HG03095 (cell line): ENCODE measurements around the gene INPP4B.
"Not testable (repeated sequence)": the region's sequence is repeated elsewhere in the genome, so short reads cannot be mapped to it uniquely, and the experiment has no call there.

ENCODE experiments used
- ATAC-seq: cut with Tn5 transposase; IDR thresholded peaks from one replicate; pipeline ENCODE4 v1.9.1; 2021; ENCODE audit warnings: moderate library complexity; ENCODE audit not compliant: unreplicated experiment

The INPP4B gene

DNA sequence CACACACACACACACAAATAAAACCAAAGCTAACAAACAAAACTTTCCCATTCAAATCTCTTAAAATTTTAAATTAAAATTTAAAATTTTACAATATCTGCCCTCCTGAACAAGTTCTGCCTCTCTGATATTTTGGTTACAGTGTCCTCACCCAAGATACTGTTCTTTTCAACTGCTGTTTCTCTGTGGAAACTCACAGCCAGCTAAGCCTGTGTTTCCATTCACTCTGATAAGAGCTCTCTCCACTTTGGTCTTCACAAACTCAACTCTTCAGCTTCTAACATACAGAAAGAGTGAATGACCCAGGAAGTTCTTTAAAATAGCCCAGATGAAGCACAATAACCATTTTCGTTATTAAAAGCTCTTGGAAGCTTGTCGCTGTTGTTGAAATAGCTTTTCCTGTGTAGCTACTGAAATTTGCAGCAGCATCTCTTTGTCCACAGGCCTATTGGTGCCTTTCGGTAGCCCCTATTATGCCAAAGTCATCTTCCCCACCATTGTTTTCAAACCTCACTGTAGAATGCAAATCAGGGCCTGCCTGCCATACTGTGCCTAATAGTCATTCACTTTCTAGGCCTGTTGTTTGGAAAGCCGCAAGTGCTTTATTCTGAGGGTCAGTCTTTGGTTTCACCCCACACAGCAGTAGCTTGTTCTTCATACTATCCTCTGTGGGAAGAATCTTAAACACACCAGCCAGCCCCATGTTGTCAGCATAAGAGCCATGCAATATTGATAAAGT, 19.4 kb downstream of the INPP4B start:
- no peak for ATAC-seq

DNA sequence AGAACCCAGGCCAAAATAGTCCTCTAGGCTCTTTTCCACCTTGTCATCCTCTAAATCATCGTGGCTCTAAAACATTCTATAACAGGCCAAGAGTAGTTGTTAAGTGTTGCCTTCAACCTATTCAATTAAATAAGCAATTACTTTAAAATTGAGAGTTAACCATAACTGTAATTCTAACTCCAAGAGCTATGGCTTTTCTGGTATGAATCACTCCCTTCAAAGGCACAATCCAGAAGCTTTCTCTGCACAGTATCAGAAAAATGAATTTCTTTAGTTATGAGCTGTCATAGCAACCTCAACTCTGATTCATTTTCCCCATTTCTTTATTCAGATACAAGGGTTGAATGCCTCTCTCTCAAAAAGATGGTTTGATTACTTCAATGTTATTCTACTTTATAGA, 21.7 kb downstream of the INPP4B start:
- ATAC-seq: no peak

DNA sequence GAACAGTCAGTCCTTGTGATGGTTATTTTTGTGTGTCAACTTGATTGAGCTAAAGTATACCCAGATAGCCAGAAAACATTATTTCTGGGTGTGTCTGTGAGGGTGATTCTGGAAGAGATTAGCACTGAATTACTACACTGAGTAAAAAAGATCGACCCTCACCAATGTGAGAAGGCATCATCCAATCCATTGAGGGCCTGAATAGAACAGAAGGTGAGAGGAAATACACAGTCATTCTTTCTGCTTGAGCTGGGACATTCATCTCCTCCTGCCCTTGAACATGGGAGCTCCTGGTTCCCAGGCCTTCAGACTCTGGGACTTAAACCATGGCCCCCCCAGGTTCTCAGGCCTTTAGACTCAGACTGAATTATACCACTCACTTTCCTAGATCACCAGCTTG, 22.3 kb downstream of the INPP4B start:
- ATAC-seq: no peak

DNA sequence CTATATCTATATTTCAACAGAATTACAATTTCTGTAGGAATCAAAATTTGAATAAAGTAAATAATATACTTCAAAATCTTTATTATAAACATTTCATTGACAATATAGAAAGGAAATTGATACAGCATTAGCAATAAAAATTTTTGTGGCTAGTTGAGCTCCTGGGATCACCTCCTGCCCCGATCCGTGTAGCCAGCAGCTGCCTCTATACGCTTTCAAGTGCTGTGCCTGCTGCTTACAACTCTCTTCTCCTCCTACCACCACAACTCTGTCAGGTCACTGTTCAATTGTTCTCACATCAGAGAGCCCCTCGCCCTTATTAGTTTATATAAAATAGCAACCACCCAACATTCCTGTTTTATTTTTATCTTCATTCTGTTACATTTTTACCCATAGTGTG, 27.6 kb downstream of the INPP4B start:
- no peak for ATAC-seq

DNA sequence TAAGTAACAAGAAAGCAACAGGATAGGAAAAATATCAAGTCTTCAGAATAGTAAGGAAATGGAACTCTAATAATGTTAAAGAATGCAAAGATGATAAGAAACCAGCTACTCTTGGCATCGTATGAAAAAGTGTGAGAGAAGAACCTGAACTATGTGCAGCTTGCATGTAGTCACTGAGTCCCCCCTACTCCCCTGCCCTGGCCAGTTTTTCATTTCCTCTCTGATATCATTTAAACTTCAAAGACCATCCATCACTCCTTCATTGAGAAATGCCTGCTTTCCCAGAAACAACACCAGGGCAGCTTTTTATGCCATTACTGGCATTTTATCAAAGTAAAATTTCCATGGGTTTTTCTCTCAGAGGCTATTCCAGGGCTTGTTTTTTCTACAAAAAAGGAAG, 28.1 kb downstream of the INPP4B start:
- ATAC-seq: no peak

DNA sequence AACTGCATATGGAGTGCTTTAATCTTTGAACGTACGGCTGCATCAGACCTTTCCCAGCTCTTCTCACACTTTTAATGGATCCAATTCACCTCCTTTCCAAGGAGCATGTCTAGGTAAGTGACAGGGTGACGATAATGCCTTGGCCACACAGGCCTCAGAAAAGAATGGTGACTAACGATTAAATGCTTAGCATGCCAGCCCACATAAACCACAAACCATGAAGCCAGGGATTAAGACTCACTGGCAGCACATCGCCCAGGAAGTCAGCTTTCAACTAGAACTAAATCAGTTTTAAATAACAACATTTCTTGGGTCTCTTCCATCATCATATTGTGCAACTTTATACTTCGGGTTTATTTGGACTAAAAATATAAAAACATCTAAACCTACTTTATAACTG, 28.7 kb downstream of the INPP4B start:
- ATAC-seq: no peak

DNA sequence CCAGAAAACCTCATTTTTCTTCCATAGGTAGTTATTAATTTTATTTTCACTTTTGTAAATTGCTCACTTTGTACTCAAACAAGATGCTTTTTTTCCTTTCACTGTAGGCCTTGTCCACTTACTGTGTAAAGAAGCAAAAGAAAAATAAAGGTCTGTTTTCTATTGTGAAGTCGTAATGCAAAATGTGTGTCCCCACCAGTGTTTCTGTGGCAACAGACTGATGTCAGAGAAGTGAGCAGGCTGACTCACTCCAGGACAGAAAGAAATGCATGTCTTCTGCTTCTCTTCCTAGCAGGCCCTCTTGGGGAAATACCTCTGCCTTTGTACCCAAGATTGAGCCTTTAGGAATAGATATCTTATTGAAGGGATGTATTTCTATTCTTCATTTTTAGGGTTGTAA, 30.3 kb downstream of the INPP4B start:
- no peak for ATAC-seq

DNA sequence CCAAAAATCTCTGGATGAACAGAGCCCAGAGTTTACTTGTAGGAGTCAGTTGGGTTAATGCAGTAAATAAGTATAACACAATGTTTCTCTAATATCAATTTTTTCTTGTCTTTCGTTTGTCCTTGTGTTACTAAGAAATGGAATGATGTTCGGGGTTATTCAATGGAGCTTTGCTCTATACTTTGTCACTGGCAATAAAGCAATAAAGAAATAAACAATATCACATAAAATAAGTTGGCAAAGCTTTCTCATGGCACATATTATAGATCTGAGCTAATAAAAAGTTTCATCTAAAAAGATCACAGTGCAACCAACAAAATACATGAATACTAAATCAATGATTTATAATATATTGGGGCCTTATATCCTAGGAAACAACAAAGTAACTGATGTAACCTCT, 32.7 kb downstream of the INPP4B start:
- ATAC-seq: no peak

DNA sequence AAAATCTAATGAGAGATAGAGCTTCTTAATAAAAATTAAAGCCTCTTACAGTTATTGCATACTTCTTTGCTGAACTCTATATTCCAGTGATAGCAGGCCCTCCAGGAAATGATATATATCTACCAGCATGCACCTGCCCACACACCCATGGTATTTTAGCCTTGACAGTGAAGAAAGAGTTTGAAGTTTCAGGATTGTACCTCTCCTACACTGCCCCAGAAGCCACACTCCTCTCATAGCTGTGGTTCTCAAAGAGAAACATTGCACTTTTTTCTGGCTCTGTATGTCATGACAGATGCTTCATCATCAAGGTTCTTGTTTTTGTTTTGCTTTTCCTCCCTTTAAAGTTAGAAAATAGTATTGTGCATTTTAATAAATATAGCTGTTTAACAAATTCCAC, 34.0 kb downstream of the INPP4B start:
- no peak for ATAC-seq

DNA sequence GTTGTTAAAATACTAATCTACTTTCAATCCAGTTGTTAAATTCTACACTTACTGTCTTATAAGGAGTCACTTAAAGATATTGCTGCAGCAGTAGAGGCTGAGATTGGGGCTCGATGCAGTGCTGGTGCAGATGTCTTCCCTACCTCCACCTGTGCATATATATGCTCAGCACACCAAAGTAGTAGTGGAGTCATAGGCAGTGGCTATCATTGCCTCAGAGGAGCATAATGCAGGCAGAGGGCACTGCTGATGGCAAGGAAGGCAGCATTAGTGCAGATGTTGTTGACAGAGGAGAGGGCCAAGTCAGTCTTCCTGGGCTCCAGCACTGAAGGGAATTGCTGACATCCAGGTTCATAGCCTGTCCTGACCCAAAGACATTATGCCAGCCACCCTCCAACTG, 35.1 kb downstream of the INPP4B start:
- no peak for ATAC-seq

DNA sequence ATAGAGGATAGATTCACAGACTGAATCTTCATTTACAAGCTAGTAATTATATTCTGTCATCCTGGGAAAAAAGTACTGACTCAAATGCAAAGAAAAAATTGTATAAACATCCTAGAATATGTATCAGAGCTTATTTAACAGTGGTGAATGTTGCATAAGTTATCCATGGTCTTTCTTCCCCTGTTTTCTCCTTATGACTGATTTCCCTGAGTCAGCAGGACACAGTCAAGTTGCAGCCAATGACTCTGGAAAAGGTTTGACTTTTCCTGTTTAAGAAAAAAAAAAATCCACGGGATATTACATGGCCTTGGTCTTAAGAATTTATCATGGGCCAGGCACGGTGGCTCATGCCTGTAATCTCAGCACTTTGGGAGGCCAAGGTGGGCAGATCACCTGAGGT, 36.5 kb downstream of the INPP4B start:
- no peak for ATAC-seq

DNA sequence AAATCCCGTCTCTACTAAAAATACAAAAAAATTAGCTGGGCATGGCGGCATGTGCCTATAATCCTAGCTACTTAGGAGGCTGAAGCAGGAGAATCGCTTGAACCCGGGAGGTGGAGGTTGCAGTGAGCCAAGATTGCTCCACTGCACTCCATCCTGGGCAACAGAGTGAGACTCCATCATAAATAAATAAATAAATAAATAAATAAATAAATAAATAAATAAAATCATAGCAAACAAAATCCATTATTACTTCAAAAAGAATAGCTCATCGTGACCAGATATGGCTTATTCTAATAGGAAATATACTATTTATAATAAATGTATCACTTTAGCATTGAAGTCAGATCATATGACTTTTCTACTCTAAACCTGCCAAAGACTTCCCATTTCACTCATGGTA, 42.2 kb downstream of the INPP4B start:
- ATAC-seq: not testable (repeated sequence)

DNA sequence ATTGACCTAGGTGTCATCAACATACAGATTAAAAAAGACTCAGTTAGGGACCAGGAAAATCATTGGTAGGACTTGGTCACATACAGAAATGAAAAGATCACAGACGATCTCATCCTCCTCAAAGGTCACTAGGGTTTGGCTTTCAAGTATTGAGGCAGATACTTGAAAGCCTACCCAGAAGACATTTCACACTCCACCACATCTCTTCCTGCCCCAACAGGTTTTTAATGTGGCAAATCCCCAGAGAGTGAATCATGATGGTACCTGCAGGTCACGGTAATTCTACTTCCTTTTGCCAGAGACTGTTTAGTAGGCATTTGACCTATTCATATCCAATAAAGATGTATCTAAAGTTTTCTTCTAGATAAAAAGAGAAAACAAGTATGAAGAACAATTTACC, 44.1 kb downstream of the INPP4B start:
- no peak for ATAC-seq

DNA sequence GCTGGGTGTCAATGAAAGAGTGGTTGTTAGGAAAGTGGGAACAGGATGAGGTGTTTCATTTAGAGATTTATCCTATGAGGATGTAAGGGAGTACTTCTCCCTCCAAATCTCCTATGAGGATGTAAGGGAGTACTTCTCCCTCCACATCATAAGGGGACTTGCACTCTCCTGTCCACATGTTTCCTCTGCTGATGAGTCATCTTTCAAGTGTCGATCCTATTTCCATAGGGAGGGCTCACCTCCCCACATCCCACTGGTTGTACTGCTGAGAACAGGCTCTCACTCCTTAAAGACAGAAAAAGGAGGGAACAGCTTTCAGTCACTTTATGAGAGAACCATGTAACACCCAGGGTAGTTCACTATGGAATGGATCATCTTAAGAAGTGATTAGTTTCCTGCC, 65.0 kb downstream of the INPP4B start:
- ATAC-seq: no peak

DNA sequence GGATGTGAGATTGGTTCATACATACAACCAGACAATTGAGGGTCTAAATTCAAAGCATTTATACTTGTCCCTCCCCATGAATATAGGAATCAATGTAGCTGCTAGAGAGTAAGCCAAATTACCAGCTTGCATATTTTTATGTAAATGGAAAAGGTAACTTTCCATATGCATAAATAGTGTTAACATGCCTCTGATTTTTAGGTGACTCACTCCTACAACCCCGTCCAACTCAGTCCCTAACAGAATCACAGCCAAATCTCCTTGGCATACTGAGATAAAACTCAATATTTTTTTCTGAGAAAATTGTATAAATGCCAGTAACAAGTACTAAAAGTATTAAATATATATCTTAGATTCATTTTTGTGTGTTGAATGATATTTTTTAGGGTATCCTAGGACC, 67.2 kb downstream of the INPP4B start:
- ATAC-seq: no peak

DNA sequence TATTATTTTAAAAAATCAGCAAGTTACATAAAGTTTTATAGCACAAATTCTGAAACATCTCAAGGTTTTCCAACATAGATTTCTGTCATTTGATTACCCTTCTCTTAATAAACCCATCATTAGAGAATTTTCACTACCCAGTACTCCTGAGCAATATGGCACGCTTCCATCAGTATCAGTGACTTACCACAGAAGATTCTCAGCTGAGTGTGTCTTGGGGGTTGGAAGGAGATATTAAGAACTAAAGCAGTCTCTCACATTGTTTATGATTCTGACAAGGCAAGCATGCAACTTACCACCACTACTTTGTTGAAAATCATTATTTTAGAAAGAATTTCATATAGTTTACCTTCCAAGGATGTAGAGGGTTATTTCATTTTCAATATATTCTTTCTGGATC, 67.7 kb downstream of the INPP4B start:
- no peak for ATAC-seq

DNA sequence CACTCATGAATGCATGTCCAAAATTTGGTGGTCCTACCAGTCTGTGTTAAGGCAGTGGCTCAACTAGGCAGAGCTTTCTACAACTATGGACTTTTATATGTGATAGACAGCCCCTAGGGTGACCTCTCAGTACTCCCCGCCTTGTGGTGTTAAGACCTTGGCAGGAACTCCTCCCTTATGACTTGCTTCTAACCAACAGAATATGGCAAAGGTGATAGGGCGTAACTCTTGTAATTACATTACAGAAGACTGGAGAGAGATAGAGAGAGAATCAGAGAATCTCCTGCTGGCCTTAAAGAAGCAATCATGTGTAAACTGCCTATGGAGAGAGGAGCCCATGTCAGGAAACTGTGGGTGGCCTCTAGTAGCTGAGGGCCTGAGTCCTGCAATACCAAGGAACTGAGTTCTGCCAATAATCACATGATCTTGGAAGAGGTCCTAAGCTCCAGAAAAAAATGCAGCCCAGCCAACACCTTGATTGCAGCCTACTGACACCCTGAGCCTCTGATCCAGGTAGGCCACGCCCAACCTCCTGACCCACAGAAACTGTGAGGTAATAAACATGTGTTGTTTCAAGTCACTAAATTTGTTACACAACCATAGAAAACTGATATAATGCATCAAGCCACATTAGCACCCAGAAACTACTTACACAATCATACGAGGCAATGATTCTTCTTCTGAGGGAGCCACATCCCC, 68.9 kb downstream of the INPP4B start:
- no peak for ATAC-seq

DNA sequence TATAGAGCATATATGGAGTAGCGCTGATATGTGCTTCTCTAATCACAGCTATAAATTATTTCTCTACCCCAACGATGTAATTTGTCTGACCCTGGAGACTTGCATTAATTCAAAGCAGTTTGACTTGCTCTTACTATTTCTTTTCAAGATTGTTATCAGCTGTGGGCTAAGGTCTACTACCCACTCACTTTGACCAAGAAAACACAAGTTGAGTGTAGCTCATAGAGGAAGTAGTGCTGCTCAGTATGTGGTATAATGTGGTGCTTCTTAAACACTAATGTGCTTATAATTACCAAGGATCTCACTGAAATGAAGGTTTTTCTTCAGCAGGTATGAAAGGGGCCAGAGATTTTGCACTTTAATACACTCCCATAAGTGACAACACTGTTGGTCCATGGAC, 70.1 kb downstream of the INPP4B start:
- ATAC-seq: no peak

DNA sequence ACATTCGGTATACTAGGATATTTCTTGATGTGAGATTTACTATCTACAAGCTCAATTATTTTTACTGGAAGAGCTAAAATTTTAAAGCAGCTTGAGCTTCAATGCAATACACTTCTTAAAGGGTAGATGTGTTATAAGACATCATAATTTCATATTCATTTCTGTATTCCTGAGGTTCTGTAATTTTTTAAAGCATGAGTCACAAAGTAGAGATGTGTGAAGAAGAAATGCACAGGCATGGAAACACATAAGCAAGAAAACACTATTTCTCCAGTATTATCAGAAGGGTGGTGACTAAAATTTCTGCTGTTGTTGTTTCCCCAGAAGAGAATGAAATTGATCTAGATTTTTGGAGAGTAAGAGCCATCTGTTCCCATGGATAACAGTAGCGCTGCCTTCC, 72.6 kb downstream of the INPP4B start:
- no peak for ATAC-seq

DNA sequence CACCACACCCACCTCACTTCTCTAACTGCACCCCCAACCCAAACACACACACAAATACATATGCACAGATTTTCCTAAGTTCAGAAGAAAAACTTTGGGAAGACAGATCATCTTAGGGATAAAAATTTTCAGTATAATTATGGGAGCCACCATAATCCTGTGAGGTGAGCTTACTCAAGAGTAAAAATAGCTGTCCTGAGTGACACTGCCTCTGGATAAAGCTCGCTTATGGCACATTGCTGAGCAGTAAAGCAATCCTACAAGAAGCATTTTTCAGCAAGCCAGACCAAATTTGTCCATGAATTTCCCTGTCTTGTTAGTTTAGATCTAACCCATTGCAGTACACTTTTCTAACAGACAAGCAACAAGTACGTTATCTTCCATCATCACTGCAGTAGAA, 83.8 kb downstream of the INPP4B start:
- no peak for ATAC-seq

DNA sequence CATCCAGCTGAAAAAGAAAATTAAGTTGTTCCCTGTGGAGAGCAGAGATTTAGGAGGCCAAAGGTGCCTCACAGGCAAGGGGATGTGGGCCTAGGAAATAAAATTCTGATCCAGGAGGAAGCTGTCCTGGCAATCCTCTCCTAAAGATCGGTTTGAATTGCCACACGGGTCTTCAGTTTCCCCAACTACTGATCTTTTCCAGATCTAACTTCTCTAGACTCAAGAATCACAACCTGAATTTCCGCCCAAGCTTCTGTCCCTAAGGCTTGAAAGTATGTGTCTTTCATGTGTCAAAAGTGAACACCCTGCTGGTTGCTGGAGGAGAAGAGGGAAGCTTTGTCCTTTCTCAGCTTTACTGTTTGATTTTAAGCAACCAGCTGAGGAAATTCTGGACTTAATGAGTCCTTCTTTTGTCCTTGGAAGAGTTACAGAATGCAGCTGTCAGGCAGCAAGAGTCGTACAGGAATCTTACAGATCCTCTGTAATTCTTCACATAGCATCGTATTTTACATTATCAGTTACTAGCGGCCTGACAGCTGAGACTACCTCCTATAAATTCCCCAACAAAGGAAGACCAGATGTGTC, 93.8 kb downstream of the INPP4B start:
- no peak for ATAC-seq

DNA sequence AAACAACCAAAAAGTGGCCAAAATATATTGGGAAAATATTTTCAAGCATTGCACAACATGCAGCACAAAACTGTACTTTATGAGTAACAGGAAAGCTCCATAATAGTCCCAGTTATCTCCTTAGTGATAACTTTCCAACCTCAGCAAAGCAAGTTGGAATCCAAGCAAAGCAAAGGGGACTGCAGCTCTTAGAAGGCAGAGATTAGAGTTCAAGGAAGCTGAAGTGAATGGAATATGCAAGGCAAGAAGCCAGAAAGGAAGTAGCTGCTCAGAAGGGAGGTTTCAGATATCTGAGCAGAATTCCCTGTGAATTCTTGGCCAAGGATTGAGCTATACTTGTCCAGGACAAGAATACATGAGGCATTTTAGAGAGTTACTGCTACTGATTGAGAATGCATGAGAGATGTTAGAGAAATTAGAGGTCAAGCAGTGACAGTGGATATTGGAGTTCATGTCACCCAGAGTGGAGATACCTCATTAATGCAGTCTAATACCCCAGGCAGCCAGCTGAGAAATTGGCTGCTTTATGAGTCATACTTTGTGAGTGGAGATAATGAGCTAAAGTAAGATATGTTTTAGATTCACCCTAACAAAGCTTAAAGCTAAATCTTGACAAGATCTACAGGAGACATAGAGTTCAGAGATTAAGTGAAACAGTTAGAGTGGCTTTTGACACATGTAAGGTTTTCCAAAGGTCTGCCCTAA, 102.8 kb downstream of the INPP4B start:
- ATAC-seq: no peak
